ENCODE measurements around the gene RHOU. TPM values are rescaled to one million over a fixed set of nuclear protein-coding genes. Genes with fewer than 3 reads are reported as not detected.

Gene RHOU
- total and polyA plus RNA-seq, 10 of the 15 experiments (the other 5 are each of a cell fraction or from before 2014, with no cell fraction given), result not detected

DNA sequence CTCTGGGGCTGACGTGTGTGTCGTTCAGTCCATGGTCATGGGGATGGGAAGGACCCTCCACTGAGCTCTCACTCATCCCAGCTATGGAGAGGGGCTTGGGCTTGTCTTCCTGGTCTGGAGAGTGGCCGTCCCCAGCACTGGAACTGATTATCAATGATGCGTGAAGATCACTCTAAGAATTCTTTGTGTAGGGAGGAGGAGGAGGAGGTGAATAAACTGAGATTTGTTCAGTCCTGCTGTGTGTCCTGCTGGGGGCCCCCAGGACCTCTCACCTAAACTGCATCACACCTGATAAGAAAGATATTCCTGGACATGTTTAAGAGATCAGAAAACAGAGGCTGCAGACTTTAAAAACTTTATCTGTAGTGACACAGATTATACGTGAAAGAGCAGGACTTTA, 21.2 kb downstream of the RHOU start:
- Histone ChIP-seq H3K9ac (ENCODE audit: control insufficient read depth, insufficient read depth, low read length) (no peak overlapping the region), H3K4me2 (ENCODE audit: control insufficient read depth, insufficient read depth) (no peak overlapping the region), H3K4me1 (ENCODE audit: control insufficient read depth, insufficient read depth, low read length) (no peaks in the 10 kb centered on the region), H3K9me3 (replicated peaks; ENCODE audit: control insufficient read depth, insufficient read depth, low read length) (no peaks in the 10 kb centered on the region), H3K4me3 (no peak overlapping the region), H4K20me1 (ENCODE audit: control insufficient read depth, insufficient read depth) (no peaks in the 10 kb centered on the region), H3K79me2 (ENCODE audit: control insufficient read depth, insufficient read depth, low read length) (no peaks in the 10 kb centered on the region), H3K36me3 (ENCODE audit: control insufficient read depth in 2 of 2, insufficient read depth in 2 of 2, low read length in 1 of 2) (no peaks in the 10 kb centered on the region), H3K27ac (ENCODE audit: control insufficient read depth, insufficient read depth) (no peak overlapping the region), H3K27me3 (replicated peaks in 1 of 2; ENCODE audit: control insufficient read depth in 2 of 2, insufficient read depth in 2 of 2, low read length in 1 of 2) (peaks cover 0 to 6% of the 10 kb centered on the region in 2 experiments; a peak in 1 of 4 replicates), H2AFZ (ENCODE audit: control insufficient read depth, low read depth, low read length) (no peak overlapping the region)
- TF ChIP-seq, protein P1, sequence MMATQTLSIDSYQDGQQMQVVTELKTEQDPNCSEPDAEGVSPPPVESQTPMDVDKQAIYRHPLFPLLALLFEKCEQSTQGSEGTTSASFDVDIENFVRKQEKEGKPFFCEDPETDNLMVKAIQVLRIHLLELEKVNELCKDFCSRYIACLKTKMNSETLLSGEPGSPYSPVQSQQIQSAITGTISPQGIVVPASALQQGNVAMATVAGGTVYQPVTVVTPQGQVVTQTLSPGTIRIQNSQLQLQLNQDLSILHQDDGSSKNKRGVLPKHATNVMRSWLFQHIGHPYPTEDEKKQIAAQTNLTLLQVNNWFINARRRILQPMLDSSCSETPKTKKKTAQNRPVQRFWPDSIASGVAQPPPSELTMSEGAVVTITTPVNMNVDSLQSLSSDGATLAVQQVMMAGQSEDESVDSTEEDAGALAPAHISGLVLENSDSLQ (IDR thresholded peaks at IDR 0.05), result no peak
- TF ChIP-seq ZNF622 (IDR thresholded peaks at IDR 0.05) (no peak), NFIC (IDR thresholded peaks at IDR 0.05; ENCODE audit: low read depth, low read length) (no peak), RUNX3 (IDR thresholded peaks at IDR 0.05; ENCODE audit: low read length) (no peak), PAX5 (IDR thresholded peaks at IDR 0.05; ENCODE audit: borderline replicate concordance, low read depth, low read length) (no peak), CHD2 (IDR thresholded peaks at IDR 0.05; ENCODE audit: borderline replicate concordance, low read depth, low read length) (no peak), IRF4 (IDR thresholded peaks at IDR 0.05; ENCODE audit: low read depth, low read length) (no peak), POU2F2 (IDR thresholded peaks at IDR 0.05; ENCODE audit: borderline replicate concordance, low read depth, low read length) (no peak)
- TF ChIP-seq, protein P2, sequence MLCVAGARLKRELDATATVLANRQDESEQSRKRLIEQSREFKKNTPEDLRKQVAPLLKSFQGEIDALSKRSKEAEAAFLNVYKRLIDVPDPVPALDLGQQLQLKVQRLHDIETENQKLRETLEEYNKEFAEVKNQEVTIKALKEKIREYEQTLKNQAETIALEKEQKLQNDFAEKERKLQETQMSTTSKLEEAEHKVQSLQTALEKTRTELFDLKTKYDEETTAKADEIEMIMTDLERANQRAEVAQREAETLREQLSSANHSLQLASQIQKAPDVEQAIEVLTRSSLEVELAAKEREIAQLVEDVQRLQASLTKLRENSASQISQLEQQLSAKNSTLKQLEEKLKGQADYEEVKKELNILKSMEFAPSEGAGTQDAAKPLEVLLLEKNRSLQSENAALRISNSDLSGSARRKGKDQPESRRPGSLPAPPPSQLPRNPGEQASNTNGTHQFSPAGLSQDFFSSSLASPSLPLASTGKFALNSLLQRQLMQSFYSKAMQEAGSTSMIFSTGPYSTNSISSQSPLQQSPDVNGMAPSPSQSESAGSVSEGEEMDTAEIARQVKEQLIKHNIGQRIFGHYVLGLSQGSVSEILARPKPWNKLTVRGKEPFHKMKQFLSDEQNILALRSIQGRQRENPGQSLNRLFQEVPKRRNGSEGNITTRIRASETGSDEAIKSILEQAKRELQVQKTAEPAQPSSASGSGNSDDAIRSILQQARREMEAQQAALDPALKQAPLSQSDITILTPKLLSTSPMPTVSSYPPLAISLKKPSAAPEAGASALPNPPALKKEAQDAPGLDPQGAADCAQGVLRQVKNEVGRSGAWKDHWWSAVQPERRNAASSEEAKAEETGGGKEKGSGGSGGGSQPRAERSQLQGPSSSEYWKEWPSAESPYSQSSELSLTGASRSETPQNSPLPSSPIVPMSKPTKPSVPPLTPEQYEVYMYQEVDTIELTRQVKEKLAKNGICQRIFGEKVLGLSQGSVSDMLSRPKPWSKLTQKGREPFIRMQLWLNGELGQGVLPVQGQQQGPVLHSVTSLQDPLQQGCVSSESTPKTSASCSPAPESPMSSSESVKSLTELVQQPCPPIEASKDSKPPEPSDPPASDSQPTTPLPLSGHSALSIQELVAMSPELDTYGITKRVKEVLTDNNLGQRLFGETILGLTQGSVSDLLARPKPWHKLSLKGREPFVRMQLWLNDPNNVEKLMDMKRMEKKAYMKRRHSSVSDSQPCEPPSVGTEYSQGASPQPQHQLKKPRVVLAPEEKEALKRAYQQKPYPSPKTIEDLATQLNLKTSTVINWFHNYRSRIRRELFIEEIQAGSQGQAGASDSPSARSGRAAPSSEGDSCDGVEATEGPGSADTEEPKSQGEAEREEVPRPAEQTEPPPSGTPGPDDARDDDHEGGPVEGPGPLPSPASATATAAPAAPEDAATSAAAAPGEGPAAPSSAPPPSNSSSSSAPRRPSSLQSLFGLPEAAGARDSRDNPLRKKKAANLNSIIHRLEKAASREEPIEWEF (IDR thresholded peaks at IDR 0.05; ENCODE audit: insufficient replicate concordance, low read depth, low read length), result no peak
- intact Hi-C loops (cut with micrococcal nuclease; ENCODE audit: unreplicated experiment) (no loop called here), in situ Hi-C loops (cut with MboI) (no loop called here)
- no peak for FAIRE-seq
- RAD21 ChIA-PET (ENCODE audit: unreplicated experiment), result no interaction called here
- SMC1A ChIA-PET (ENCODE audit: uncharacterized antibody, unreplicated experiment), result no interaction called here
- 16% methylated on average over 5 of the region's 5 CpGs for WGBS (ENCODE audit: insufficient coverage, insufficient replicate concordance, low lambda C conversion rate, missing lambda C conversion rate)
- no peak for DNase-seq (ENCODE audit: low read depth, low spot score)
- POLR2A ChIA-PET, result no interaction called here
- ATAC-seq, result no peak
- BruUV-seq (replicated peaks), result no TSS peak
- CTCF ChIA-PET, result no interaction called here

All from GM12878 (cell line).